GM19467 (cell line): Measurements from ENCODE around the gene TRIM24.

ENCODE experiments used
- ATAC-seq: cut with Tn5 transposase; IDR thresholded peaks from one replicate; pipeline ENCODE4 v1.9.1; 2021; ENCODE audit warnings: mild to moderate bottlenecking, moderate library complexity; ENCODE audit not compliant: unreplicated experiment

Gene TRIM24

DNA sequence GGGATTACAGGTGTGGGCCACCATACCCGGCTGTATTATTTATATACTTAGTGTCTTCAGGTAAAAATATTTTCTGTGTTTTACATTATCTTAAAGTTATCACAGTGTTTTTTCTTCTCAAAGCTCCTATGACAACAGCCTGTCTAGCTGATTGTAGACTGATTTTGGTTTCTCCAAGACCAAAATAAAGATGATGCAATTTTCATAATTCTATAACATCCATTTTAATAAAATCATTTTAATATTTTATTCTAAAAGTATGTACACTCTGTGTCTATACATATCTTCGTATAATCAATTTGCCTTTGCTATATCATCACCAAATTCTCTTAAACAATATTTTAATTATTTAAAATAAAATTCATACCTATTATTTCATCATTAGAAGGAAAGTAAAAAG lies 108.6 kb downstream of the TRIM24 start:
- no peak for ATAC-seq

DNA sequence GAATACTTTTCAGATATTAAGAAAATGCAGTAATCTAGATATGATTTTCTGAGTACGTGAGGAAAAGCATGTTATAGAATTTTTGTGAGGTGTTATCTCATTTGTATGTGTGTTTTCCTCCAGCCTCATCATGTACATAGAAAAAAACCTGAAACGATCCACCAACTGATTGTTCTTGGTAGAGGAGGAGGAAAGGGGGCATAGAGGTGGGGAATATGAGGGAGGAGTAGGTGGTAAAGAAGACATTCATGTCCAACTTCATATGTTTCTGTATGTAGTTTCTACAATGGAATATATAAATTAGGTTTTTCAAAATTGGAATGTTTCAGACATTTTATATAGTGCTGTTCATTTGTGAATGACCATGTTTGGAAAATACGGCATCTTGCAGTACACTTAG lies 109.4 kb downstream of the TRIM24 start:
- no peak for ATAC-seq

DNA sequence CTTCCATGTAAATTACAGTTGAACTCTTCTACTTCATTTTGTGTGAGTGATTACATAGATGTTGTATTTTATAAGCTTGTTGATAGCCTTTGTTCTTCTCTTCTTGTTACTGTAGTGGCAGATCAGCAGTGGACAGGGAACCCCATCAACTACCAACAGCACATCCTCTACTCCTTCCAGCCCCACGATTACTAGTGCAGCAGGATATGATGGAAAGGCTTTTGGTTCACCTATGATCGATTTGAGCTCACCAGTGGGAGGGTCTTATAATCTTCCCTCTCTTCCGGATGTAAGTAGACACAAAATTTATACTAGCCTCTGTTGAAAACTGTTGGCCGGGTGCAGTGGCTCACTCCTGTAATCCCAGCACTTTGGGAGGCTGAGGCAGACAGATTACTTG lies 110.7 kb downstream of the TRIM24 start:
- no peak for ATAC-seq

DNA sequence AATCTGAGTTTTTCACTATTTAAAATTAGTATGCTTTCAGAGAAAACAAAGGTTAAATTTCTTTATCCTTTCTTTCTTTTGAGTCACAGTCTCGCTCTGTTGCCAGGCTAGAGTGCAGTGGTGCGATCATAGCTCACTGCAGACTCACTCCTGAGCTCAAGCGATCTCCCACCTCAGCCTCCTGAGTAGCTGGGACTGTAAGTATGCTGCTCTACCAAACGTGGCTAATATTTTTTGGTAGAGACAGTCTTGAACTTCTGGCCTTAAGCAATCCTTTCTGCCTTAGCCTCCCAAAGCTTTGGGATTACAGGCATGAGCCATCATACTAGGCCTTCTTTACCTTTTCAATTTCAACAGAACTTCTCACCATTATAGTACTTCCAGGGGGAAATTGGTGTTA lies 113.7 kb downstream of the TRIM24 start:
- ATAC-seq: no peak

DNA sequence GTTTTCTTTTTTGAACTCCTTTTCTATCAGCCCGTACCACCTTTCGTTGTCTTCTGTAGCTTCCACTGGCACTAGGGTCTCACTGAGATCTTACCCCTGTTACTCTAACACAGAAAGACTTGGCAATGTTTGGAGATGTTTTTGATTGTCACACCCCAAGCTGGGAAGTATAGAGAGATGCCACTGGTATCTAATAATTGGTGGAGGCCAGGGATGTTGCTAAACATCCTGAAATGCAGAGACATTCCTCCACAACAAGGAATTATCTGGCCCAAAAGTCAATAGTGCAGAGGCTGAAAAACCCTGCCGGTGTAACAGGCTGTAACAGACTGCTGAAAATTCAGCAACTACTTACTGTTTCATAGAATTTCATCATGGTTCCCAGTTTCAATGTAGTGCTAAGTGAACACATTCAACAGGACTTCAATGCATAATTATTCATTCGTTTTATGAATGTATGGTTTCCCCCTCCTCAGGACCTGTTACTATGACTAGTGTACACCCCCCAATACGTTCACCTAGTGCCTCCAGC lies 115.9 kb downstream of the TRIM24 start:
- no peak for ATAC-seq

DNA sequence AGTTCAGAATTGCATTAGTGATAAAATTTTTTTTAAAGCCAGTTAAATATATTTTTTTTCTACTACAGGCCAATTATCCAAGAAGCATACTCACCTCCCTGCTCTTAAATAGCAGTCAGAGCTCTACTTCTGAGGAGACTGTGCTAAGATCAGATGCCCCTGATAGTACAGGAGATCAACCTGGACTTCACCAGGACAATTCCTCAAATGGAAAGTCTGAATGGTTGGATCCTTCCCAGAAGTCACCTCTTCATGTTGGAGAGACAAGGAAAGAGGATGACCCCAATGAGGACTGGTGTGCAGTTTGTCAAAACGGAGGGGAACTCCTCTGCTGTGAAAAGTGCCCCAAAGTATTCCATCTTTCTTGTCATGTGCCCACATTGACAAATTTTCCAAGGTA lies 119.1 kb downstream of the TRIM24 start:
- ATAC-seq: no peak

DNA sequence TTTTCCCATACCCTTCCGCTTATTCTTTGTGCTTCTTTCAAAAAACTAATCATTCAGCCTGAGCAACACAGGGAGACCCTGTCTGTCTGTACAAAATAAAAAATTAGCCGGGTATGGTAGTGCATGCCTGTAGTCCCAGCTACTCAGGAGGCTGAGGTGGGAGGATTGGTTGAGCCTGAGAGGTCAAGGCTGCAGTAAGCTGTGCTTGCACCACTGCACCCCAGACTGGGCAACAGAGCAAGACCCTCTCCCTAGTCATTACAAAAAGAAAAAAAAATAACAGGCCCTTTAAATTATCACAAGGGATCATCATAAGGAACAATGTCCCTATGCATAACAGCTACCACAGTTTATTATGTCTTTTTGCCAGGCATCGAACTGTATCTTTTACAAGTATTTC lies 119.6 kb downstream of the TRIM24 start:
- no peak for ATAC-seq

DNA sequence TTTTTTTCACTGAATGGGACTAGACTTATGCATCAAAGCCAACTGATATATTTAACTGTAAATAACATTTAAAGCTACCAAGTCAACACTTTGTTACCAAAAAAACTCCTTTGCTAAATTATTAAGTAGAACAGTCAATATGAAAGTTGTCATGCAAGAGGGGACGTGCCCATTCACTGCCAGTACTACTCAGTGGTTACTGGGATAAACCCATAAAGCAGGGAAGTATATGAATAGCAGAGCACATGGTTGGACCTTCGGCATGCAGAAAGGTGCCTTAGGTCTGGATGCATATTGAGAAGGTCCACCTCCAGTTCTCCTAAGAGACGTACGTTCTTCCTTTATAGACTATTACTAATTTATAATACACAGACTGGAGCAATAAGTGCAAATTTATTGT lies 121.0 kb downstream of the TRIM24 start:
- no peak for ATAC-seq

DNA sequence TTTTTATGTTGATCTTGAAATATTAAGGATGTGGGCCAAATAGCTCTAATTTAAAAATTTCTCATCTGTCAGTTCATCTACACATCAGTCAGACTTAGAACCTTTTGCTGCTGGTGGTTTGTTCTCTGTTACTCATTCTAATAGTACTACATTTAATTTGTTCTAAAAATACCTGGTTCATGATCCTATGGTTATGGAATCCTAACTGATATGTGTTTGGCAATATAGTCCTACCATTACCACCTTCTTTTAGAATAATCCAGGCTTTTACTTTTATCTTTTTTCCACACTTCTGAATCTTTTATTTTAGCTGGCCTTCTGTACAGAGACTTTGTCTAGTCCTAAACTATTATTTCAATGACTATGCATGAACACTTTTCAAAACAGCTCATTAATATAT lies 124.2 kb downstream of the TRIM24 start:
- ATAC-seq: no peak

DNA sequence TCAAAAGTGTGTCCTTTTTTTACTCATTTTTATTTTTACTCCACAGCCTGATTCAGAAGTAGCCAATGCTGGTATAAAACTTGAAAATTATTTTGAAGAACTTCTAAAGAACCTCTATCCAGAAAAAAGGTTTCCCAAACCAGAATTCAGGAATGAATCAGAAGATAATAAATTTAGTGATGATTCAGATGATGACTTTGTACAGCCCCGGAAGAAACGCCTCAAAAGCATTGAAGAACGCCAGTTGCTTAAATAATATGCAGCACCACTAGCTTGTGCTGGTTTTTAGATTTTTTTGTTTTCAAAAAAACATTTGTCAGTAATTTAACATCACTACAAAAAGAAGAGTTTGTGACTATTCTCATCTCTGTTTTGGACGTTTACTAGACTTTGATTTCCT lies 124.6 kb downstream of the TRIM24 start:
- no peak for ATAC-seq

DNA sequence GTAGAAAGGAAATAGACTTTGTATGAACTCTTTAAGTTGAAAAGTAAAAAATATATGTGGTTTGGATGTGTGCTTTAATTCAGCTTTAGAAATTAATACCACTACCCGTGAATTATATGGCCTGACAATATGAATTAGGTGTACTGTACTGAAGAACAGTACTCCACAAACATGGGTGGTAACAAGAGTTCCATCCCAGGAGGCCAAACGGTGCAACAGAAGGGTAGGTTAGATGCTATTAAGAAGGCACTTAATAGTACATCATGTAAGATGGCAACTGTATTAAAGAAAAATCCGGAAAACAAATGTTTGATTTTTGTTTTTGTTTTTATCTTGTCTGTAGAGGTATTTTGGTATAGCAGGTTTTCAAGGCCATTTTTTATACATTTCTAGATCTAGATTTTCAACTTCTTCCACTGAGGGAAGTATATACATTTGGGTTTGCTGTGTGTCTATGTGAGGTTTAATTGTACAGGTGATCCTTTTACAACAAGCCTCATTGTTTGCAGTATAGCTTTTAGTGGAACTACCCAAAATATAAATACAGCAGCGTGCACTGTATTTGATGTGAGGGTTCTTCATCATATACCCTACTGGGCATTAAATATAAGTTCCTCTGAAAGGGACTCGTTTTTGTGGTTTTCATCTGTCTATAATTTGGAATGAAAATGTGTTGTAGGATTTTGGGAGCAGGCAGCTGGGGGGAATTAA lies 125.4 kb downstream of the TRIM24 start:
- ATAC-seq: no peak

DNA sequence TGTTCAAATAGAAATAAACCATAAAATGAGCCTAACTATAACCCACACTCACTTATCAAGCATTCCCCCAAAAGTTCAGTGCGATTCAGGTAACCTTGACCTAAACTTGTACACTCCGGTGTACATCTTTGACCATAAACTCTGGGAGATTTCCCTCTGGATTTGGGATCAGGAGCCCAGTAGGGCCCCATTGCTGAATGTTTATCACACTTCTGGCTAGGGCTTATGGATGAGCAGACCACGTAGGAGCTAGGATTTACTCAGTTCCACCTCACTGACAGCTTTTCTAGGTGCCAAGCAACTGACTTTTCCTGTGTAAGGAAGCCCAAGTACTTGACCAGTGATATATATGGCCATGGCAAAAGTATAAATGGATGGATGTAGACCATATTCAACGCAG lies 127.4 kb downstream of the TRIM24 start:
- no peak for ATAC-seq

DNA sequence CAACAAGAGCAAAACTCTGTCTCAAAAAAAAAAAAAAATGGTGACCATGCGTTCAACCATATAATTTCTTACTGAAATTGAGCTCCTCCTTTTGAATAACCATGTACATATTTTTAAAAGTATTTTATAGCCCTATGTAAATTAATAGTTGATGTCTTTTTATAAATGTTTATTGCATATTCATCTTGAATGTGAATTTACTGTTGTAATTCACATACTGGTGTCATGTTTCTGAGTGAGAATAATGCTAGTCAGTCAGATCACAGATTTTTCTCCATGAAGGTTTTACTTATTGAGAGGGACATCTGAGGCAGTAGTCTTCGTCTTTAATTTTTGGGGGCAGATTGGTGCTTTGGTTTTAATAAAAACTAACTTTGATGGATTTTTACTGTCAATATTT lies 128.9 kb downstream of the TRIM24 start:
- no peak for ATAC-seq

DNA sequence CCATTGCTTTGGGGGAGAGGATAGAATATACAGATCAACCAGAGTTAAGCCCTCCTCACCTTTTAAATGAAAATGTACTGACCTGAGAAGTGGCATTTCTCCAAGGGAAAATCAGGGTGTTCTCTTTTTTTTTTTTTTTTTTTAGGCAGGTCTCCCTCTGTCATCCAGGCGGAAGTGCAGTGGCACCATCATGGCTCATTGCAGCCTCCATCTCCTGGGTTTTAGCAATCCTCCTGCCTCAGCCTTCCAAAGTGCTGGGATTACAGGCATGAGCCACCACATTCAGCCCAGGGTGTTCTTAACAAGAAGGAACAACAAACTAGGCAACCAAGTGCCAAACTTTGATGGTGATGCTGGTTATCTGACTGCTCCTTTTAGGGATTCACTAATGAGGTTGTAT lies 130.1 kb downstream of the TRIM24 start:
- no peak for ATAC-seq

DNA sequence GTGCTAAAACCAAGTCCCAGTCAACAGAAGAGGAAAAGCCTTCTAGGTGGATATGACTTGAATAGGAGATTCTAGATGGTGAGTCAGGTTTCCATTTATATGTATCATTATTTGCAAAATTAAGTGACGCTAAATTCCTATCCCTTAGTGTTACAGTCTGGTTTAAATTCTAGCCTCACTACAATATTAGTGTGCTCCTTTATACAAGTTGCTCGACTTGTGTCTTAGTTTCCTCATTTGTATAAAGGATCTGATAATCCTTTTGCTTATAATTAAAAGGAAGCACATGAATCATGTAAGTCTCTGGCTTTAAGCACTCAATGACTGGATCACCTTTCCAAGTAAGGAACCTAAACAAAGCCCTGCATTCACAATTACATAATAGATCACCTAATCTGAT lies 135.4 kb downstream of the TRIM24 start:
- ATAC-seq: no peak

DNA sequence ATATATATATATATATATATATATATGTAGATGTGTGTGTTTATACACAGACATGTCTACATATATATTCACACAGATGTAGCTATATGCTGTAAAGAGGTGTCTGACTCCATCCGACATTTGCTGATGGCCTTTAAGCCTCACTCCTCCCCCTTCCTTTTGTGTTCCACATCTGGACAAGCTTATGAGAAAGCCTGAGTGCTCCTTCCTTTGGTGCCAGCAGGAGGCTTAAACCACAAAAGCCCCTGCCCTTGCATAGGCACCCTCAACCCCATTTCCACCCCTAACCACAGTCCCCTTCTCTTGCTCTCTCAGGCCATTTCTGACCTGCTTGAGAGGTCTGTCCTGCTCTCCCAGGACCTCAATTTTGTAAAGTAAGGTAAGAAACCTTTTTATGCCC lies 142.4 kb downstream of the TRIM24 start:
- no peak for ATAC-seq

DNA sequence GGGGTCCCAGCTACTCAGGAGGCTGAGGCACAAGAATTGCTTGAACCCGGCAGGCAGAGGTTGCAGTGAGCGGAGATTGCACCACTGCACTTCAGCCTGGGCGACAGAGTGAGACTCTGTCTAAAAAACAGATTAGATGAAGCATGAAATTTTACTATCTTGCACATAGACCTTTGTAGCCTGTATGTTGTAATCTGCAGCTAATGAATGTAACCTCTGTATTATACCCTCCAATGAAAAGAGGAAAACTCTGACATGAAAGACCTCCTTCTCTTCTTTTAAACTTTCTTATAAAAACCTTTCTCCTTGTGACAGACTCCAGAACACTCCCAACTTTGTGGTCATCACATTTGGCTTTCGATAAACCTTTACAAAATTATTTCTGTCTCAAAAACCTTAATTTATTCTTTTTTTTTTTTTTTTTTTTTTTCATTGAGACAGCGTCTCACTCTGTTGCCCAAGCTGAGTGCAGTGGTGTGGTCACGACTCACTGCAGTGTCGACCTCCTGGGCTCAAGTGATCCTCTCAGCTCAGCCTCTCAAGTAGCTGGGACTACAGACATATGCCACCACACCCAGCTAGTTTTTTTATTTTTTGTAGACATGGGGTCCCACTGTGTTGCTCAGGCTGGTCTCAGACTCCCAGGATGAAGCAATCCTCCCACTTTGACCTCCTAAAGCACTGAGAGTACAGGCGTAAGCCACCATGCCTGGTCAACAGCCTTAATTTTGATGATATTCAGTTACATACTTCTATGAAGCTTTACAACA lies 143.7 kb downstream of the TRIM24 start:
- ATAC-seq: no peak

DNA sequence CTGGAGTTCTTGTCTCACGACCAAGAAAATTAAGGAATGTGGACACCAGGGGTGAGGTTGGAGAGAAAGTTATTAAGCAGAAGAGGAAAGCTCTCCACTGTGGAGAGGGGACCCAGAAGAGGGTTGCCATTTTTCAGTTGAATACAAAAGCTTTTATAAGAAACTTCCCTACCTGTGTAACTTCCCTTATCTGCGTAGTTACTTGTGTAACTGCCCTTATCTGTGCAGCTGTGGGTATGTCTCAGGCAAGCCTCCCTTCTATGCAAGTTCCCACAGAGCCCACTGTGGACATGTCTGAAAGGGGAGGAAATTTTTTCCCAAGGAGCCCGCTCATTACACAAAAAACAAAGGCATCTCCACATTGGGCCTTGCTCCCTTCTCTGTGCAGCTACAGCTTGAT lies 146.2 kb downstream of the TRIM24 start:
- ATAC-seq: no peak

DNA sequence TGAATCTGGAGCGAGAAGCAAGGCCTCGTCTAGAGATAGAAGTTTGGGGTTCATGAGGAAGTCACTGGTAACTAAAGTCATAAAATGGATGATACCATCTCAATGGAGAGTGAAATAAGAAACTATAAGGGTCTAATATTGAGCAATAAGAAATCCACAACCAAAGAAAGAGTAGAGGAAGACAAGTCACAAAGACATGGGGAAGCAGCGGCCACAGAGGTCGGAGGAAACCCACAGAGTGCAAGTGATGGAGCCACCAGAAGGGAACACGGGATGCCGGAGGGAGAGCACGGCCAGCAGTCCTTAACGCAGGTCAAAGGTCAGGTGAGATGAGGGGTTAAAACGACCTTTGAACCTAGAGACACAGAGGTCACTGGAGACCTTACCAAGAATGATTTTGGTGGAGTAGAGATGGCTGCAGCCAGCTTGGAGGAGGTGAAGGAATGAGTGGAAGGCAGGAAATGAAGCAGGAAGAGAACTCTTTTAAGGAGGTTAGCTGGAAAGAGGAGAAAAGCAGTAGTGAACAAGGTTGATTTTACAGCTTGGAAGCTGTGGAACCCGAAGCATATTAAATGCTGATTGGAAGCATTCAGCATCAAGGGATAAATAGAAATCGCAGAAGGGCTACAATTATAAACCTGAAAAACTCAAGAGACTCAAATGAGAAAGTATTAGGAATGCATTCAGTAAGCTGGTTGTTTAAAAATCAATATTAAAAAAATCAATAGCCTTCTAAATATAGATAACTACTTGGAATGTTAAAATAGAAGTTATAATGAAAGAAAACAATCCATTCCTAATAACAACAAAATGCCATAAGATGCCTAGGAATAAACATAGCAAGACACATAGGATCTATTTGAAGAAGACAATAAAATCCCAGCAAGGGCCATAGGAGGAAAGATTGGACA lies 147.4 kb downstream of the TRIM24 start:
- no peak for ATAC-seq

DNA sequence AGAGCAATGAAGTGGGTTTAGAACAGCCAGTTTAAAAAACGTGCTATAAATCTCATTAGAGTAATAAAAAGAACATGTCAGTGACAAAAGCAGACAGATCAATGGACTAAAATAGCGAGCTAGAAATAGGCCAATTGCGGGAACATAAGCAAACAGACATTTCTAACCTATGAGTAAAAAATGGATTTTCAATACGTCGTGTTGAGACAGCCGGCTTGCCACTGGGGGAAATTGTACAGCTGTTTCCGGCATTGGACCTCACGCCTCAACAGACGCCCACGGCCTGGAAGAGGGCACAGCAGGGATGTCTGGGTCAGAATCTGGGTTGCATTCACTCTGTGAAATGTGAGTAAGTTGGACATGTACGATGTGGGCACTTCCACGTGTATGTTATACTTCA lies 148.2 kb downstream of the TRIM24 start:
- ATAC-seq: no peak

DNA sequence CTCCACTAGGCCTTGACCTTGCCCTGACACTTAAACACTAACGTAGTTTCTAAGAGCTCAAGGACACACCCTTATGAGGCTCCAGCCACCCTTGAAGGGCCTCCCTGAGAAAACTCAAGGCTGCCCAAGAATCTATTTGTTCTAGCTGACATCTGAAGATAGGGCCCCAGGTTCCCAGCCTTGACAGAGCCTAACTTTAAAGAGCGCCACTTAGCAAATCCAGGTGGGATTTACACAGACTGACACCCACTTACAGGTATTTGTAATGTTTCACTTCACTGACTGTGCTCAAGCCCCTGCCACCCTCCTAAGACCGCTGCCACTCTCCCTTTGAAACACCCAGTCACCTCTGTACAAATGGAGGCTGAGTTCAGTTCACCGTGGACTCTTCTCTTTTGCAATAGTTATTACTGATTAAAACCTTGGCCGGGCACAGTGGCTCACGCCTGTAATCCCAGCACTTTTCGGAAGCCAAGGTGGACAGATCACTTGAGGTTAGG lies 150.7 kb downstream of the TRIM24 start:
- no peak for ATAC-seq
